Stomach (tissue), 4 donors: ENCODE data around the gene MAP3K2.

ENCODE experiments used
- CTCF ChIP-seq, 7 experiments: fragments of 450-650 bp in 4 of 7; fragments of 200-600 bp in 3 of 7; sonication (generic) in 3 of 7; IDR thresholded peaks; one replicate each; pipeline ENCODE4 v1.5.1; 2016 to 2019; ENCODE audit warnings: antibody characterized with exemption in 7 of 7, control low read depth in 2 of 7, mild to moderate bottlenecking in 1 of 7
- POLR2A ChIP-seq, 4 donors: fragments of 450-650 bp; IDR thresholded peaks; one replicate each; pipeline ENCODE4 v1.6.1; 2016; ENCODE audit warnings: antibody characterized with exemption in 4 of 4, control low read depth in 2 of 4, mild to moderate bottlenecking in 1 of 4, moderate library complexity in 1 of 4

- TF ChIP-seq CTCF (IDR thresholded peaks at IDR 0.05): no peak
- no peak for TF ChIP-seq POLR2A (IDR thresholded peaks at IDR 0.05)
Measured at GRCh38 chr2:127398239-127398590, 10.4 kb upstream of the MAP3K2 start.
